HG02852 (cell line): Measurements from ENCODE around the gene CYP46A1.
A peak's percentile ranks its signal among the peaks of the same experiment; 100 is the strongest.

ENCODE experiments used
- ATAC-seq: cut with Tn5 transposase; IDR thresholded peaks from one replicate; pipeline ENCODE4 v1.9.1; 2021; ENCODE audit warnings: mild to moderate bottlenecking, moderate library complexity; ENCODE audit not compliant: unreplicated experiment

The CYP46A1 gene

DNA sequence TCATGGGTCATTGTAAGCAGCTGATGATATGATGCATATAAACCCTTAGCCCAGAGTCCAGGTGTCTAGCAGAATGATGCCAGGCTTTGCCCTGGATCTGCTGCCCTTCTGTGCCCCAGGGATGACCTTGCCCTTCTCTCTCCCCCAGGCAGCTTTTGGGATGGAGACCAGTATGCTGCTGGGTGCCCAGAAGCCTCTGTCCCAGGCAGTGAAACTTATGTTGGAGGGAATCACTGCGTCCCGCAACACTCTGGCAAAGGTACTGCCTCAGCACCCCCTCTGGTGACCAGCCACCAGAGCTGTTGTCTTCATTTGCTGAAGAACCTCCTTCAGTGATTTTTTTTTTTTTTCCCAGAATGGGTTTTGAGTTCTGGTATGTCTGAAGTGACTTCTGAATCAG is 23.3 kb downstream of the CYP46A1 start:
- ATAC-seq: no peak

DNA sequence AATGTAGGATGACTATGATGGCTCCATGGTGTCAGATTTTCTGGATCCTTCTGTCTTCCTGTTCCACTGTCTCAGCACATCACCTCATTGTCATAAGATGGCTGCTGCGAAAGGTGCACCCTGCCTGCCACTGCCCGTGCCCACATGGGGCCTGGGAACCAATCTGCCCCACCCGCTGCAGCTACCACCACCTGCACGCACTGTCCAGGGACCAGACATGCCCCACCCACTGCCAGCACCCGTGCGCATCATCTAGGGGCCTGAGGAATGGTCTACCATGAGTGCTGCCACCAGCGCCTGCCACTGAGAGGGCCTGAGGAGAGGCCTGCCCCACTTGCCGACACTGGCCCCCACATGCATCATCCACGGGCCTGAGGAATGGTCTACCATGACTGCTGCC is 23.8 kb downstream of the CYP46A1 start:
- ATAC-seq: no peak

DNA sequence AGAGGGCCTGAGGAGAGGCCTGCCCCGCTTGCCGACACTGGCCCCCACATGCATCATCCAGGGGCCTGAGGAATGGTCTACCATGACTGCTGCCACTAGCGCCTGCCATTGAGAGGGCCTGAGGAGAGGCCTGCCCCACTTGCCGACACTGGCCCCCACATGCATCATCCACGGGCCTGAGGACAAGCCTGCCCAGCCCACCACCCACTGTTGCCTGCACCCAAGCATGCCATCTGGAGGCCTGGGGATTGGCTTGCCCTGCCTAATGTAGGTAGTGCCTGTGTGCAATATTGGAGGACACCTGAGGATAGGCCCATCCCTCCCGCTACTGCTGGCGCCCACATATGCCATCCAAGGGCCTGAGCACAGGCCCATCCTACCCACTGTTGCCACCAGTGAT is 24.4 kb downstream of the CYP46A1 start:
- no peak for ATAC-seq

DNA sequence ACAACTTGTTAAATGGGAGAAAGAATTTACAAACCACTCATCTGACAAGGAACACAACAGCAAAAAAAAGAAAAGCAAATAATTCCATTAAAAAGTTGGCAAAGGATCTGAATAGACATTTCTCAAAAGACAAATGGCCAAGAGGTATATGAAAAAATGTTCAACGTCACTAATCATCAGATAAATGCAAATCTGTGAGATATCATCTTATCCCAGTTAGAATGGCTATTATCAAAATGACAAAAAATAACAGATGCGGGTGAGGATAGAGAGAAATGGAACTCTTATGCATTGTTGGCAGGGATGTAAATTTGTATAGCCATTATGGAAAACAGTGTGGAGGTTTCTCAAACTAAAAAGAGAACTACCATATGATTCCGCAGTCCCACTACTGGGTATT is 29.9 kb downstream of the CYP46A1 start:
- ATAC-seq: no peak

DNA sequence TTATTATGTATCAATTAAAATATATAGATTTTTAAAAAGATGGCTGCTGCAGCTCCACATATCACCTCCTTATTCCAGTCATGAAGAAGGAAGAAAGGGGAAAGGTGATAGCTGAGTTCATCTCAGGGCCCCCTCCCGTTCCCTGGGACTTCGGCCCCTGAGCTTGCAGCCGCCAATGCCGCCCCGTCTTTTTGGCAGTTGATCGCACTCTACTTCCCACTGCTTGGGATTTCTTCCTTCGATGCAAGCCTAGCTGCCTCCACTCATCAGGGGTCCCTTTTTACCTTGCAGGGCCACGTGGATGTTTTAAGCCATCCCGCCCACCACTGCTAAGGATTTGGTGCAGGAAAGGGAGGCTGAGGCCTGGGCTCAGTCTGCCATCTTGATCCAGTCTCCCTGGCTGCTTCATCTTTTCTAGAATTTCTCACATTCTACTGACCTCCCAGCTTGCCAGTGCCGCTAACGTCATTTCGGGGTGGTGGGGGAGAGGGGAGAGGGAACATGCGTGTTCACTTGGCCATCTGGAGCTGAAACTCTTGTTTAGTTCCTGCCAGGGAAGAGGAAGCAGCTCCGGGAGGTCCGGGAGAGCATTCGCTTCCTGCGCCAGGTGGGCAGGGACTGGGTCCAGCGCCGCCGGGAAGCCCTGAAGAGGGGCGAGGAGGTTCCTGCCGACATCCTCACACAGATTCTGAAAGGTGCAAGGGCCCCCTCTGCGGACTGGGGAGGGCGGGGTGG is 31.3 kb downstream of the CYP46A1 start:
- no peak for ATAC-seq

DNA sequence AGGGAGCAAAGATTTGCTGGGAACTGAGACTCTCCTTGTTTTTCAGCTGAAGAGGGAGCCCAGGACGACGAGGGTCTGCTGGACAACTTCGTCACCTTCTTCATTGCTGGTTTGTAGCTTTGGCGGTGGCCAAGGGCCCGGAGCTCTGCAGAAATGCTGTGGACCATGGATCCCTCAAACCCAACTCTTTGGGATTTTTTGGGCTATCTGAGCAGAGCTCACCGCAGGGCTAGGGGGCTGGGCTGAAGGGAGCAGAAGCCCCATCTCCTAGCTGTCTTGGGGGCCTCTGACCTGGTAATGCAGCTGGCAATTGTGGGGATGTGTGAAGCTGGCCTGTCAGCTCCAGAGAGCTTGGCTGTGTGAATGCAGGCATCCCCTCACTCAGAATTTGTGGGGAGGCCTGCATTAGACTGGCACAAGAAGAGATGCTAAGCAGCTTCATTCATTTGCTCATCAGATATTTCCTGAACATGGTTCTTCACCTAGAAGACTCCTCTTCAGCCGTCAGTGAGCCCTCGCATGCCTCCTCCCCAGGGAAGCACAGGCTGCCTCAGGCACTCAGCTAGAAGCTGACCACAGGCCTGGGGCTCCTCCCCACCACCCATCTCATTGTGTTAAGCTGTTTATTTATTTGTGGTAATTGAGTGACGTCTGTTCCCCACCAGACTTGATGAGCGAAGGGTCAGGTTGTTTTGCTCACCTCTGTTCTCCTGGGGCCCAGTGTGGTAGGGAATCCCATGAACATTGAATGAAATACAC is 32.2 kb downstream of the CYP46A1 start:
- ATAC-seq: no peak

DNA sequence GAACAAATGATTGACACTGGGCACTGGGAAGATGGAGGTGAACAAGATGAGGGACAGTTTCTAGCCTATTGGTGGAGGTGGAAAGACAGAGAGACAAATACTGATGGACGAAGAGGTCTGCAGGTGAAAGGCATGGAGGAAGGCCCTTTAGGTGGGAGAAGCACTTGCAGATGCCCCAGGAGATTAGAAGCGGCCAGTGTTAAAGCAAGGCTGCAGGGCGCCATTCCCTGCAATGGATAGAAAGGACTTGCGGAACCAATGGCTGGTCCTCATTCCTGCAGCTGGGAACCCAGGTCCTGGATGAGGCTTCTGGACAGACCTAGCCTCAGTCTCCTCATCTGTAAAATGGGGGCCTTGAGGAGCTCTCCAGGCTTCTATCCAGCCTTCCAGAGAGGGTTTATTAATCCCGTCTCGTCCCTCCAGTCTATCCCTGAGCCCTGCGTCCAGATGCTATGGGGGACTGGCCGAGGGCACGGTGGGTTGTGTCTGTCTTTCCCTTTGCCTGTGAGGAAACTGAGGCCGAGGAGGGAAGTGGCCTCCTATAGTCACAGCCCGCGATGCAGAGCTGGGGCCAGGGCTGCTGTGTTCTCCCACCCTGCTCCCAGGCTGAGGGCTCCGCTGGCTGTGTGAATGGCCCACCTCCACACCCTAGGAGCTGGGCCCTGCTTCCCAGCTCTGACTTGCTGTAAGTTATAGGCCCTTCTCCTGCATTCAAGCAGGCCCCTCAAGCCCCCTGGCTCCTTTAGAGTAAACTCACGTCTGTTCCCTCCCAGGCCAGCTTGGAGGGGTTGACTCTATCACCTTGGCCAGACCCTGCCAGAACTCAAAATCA is 33.0 kb downstream of the CYP46A1 start:
- ATAC-seq: no peak

DNA sequence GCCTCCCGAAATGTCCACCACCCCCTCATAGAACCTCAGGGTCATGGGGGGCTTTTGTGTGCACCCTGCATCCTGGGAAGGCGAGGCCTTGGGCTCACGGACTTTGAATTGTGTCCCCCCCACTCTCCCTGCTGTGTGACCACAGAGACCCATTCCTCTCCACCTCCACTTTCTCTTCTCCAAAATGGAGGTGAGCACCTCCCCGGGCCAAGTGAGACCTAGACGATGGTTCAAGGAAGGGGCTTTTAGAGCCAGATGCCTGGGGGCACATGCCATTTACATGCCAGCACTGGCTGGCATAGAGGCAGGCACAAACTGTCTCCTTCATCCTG is 33.5 kb downstream of the CYP46A1 start:
- no peak for ATAC-seq

DNA sequence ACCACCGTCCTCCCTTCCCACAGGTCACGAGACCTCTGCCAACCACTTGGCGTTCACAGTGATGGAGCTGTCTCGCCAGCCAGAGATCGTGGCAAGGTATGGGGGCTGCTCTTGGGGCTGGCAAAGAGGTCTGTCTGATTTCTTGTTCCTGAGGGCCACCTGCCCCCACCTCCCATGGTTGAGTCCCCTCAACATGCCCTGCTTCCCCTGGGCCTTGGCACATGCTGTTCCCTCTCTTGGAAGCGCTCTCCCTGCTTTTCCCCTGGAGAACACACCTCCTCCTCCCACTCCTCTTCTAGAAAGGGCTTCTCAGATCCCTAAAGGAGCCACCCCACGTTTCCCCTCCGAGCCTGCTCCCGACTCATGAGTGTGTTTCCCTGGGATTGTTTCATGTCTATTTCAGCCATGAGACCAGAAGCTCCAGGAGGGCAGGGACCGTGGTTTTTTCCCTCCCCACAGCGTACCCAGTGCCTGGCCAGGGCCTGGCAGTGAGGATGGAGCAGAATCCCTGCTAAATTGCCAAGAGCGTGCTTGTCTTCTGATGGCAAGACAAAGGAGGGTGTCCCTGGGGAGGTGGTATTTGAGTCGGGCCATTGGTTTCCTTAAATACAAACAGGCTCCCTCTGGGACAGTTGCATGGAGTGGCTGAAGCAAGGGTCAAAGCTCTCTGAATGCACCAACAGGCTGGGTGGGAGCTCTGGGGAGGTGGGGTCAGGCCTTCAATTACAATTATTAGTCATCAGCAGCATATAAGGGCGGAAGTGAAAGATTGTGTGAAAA is 34.1 kb downstream of the CYP46A1 start:
- ATAC-seq: peak; percentile 88

DNA sequence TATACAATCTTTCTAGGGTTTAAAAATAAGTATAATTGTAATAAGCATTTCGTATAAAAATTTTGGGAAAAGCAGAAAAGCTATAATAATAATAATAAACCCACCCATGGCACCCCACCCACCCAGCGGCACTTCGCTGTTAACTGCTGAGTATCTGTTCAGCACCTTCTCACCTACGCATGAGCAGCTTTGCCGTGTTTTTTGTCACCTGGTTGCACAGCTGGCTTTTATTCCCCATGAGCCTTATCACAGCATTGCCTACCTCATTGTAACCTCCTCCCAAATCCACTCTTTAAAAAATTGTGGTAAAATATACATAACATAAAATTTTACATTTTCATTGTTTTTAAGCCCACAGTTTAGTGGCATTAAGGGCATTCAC is 34.7 kb downstream of the CYP46A1 start:
- peak; percentile 56 for ATAC-seq

DNA sequence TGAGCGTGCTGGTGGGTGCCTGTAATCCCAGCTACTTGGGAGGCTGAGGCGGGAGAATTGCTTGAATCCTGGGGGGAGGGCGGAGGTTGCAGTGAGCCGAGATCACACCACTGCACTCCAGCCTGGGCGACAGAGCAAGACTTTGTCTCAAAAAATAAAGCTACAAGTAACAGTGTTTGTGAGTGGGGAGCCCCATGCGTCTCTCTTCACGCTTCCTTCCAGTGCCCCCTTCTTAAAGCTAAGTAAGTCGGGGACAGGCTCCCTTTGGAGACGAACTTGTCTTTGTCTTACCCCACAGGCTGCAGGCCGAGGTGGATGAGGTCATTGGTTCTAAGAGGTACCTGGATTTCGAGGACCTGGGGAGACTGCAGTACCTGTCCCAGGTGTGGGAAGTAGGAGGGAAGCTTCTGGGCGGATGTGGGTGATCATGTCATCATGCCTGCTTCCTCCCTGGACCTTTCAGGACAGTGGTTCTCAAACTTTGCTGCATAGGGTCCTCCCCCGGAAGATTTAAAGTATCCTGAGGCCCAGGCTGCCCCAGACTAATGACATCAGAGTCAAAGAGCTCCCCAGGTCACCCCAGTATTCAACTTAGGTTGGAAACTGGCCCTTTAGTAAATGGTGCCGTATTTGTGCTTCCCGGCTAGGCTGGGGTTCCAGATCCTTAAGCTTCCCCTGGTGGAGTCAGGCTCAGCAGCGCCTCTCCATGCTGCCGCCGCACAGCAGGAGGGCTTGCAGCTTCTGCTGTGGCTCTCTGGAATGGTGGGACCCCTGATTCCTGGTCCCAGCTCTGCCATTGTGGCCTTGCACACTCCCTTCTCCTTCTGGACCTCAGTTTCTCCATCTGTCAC is 37.1 kb downstream of the CYP46A1 start:
- no peak for ATAC-seq

DNA sequence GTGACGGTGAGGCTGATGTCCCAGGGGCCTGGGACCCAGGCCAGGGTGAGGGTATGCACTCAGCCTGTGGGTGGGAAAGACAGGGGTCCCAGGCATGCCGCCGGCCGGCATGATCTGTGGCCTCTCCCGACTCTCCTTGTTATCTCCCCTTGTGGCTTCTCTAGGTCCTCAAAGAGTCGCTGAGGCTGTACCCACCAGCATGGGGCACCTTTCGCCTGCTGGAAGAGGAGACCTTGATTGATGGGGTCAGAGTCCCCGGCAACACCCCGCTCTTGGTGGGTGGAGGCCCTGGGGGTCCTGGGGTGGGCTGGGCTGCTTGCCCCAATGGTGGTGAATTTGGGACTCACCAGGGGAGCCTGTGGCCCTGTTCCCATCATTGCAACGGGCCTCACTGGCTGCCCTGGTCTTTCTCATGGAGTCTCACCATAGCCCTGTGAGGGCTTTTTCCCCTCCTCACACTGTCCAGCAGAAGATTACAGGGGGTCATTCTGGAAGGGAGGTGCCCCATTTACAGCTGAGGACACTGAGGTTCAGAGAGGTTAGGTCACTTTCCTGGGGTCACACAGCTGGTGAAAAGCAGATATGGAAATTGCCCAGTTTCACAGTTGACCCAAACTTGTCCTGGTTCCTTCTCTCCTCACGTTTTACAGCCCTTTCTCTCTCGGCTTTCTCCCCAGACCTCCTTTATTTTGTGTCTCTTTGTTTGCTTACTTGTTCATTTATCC is 37.9 kb downstream of the CYP46A1 start:
- no peak for ATAC-seq

DNA sequence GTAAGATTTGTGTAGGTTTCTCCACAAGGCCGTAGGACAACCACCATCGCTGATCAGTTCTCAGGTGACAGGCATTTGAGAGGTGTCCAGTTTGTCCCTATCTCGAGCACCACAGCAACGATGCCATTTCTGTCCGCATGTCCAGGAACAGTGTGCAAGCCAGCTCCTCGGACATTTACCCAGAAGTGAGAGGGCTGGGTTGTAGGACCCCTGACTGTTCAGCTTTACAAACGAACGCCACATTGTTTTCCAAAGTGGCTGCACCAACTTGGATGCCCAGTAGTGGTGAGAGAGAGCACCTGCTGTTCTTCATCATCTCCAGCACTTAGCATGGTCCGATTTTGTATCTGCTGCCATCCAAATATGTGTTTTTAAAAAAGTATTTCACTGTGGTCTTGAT is 38.6 kb downstream of the CYP46A1 start:
- no peak for ATAC-seq

DNA sequence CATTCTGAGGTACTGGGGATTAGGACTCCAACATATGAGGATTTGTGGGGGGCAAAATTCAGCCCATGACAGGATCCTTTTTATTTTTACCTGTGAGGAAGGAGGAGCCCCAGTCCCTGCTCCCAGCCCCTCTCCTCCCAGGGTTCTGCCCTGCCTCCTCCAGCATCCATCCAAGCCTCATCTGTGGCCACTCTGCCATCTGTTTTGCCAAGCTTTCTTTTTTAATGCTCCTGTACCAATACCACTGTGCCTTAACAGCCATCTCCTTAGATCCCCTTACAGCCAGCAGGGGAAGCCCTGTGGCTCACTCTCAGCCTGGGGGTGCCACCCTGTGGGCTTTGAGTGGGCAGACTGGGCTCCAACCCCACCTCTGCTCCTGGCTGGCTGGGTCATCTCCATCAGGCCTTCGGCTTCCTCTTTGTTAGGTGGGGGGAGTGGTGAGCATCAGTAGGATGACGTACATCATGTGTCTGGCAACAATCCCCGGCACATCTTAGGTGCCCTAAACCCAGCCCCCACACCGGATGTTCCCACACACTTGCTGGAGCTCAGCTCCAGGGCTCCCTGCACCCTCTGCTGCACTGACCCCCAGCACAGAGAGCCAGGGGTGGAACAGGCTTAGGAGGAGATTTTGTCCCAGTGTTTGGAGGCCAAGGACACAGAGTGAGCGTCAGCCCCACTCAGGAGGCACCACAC is 40.2 kb downstream of the CYP46A1 start:
- no peak for ATAC-seq

DNA sequence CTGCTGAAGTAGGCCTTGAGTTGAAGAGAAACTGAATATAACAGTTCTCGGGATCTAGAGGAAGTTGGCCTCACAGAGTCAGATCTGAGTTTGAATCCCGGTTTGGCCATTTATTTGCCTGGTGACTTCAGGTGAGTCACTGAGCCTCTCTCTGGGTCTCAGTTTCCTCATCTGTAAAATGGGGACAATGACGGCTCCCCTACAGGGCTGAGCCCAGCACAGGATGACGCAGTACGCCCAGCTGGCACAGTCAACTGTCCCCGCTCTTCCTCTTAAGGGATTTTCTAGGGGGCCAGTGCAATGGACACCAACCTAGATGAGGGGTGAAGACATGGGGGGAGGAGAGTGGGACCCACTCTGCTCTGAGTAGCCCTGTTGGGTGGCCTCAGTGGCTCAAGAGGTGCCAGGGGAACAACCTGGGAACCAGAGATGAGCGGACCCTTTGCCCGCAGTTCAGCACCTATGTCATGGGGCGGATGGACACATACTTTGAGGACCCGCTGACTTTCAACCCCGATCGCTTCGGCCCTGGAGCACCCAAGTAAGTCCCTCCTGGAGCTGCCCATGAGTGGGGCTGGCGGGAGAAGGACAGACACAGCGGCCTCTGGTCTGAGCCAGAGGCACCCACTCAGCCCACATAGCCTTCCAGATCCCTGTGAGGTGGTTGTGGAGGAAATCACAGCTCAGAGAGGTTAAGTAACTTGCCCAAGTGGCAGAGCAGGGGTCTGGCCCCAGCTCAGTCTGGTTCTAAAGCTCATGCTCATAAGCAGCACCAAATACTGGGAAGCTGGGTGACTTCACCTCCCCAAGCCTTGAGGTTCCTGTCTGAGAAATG is 41.1 kb downstream of the CYP46A1 start:
- no peak for ATAC-seq

DNA sequence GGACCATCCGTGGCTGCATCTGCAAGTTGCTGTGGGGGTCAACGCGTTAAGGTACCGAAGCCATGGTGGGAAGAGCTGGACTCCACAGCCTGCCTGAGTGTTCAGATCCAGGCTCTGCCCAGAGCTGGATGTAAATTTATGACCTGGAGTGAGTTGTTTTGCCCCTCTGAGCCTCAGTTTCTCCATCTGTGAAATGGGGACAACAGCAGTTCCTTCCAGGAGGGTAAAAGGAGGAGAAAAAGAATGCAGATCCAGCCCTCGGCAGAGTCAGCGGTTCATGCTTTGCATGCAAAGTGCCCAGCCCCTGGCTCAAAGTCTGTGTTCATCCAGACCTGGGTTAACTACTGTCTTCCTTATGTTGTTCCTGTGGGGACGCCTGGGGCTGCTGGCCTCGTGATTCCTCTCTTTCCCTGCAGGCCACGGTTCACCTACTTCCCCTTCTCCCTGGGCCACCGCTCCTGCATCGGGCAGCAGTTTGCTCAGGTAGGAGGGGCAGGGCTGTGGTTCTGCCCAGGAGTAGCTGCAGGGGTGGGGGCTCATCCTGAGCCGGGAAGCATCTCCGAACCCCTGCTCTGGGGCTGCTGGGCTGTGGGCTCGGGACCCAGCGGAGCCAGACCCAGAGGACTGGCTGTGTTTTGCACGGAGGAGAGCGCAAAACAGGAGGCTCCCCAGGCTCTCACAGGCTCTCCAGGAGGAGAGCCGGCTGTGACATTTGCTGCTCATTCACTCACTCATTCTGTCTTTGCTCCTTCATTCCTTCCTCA is 41.9 kb downstream of the CYP46A1 start:
- ATAC-seq: no peak

DNA sequence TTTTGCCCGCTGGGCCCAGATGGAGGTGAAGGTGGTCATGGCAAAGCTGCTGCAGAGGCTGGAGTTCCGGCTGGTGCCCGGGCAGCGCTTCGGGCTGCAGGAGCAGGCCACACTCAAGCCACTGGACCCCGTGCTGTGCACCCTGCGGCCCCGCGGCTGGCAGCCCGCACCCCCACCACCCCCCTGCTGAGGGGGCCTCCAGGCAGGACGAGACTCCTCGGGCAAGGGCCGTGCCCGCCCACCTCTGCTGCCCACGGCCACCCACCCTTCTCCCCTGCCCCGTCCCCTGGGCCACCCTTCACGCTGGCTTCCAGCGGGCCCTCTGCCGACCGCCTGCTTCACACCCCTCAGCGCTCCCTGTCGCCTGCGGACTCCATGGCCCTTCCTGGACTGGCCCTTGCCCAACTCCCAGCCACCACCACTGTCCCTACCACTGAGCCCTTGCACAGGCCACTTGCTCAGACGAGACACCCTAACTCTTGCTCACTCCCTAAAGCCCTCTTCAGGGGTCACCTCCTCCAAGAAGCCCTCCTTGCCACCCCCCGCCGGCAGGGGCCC is 42.5 kb downstream of the CYP46A1 start:
- ATAC-seq: no peak
